Aorta (tissue), 5 donors: ENCODE measurements around the gene FOXL1. TPM values are rescaled to one million over a fixed set of nuclear protein-coding genes. Genes with fewer than 3 reads are reported as not detected.
A peak's percentile ranks its signal among the peaks of the same experiment; 100 is the strongest.

Experiments used
- ATAC-seq: fragments of 200-7000 bp; cut with Tn5 transposase; one replicate; pipeline ENCODE4 v1.9.1; 2022; ENCODE audit warnings: moderate library complexity; ENCODE audit not compliant: low FRiP score
- DNase-seq, 2 donors: peaks; one replicate each; pipeline ENCODE4 v3.0.0-alpha.2; 2020
- H3K27ac ChIP-seq, 2 donors: one replicate each; pipeline ENCODE4 v1.5.1; 2013; ENCODE audit warnings: low read length in 2 of 2, mild to moderate bottlenecking in 2 of 2, moderate library complexity in 2 of 2, control low read depth in 1 of 2, inconsistent platforms in 1 of 2, low read depth in 1 of 2
- H3K27me3 ChIP-seq, 2 donors: one replicate each; pipeline ENCODE4 v1.6.1; 2013; ENCODE audit warnings: control low read depth in 1 of 2, low read length in 1 of 2, mild to moderate bottlenecking in 1 of 2, moderate library complexity in 1 of 2; ENCODE audit not compliant: insufficient read depth in 2 of 2, control insufficient read depth in 1 of 2
- H3K36me3 ChIP-seq, 2 donors: one replicate each; pipeline ENCODE4 v1.6.1; 2013; ENCODE audit warnings: control low read depth in 1 of 2, low read length in 1 of 2, mild to moderate bottlenecking in 1 of 2; ENCODE audit not compliant: insufficient read depth in 2 of 2, control insufficient read depth in 1 of 2
- H3K4me1 ChIP-seq, 2 donors: one replicate each; pipeline ENCODE4 v1.6.1; 2013; ENCODE audit warnings: low read length in 2 of 2, control low read depth in 1 of 2, mild to moderate bottlenecking in 1 of 2, moderate library complexity in 1 of 2; ENCODE audit not compliant: insufficient read depth in 2 of 2, control insufficient read depth in 1 of 2
- H3K4me3 ChIP-seq, 2 donors: one replicate each; pipeline ENCODE4 v1.5.1; 2013; ENCODE audit warnings: low read length in 2 of 2, control low read depth in 1 of 2, mild to moderate bottlenecking in 1 of 2
- H3K9me3 ChIP-seq: one replicate; pipeline ENCODE4 v1.6.1; 2013; ENCODE audit warnings: mild to moderate bottlenecking, low read length; ENCODE audit not compliant: control insufficient read depth
- WGBS, 2 donors: extraction: QIAGEN DNeasy Blood & Tissue Kit; methylation state at CpG; one replicate each; pipeline ENCODE4 v1.1.7; 2013; 5-methylcytosine and 5-hydroxymethylcytosine counted together
- intact Hi-C, 2 donors: fragments of 100-400 bp; cut with DNase I; formaldehyde crosslinking; loops; one replicate each; pipeline versions ENCODE4 v1.14.2 to v1.15.0; 2022
- polyA plus RNA-seq, 2 donors: library from polyadenylated mRNA; stranded (reverse); fragments of 200-250 nt; gene quantifications; one replicate each; pipeline ENCODE4 v1.2.3, GENCODE V29; 2013
- total RNA-seq, 2 donors: library from RNA; stranded (reverse); fragmentation: NEBNext Ultra II Directional; extraction: Animal tissue kit (Norgen Biotek cat#: 25700); gene quantifications; one replicate each; pipeline ENCODE4 v1.2.1, GENCODE V29; 2021
- donor health status: healthy with polysubstance abuse.
- donor health status: Bipolar disorder and iron deficiency.
- donor health status: DM: no; HTN: no; CAD: no.
- donor health status: DM: no; HTN: no; CAD: no.
- donor health status: DM: yes; HTN: yes; CAD: no.

FOXL1 gene
- total and polyA plus RNA-seq, 4 donors, result 4.3 to 34.4 (median 17.9) TPM

DNA sequence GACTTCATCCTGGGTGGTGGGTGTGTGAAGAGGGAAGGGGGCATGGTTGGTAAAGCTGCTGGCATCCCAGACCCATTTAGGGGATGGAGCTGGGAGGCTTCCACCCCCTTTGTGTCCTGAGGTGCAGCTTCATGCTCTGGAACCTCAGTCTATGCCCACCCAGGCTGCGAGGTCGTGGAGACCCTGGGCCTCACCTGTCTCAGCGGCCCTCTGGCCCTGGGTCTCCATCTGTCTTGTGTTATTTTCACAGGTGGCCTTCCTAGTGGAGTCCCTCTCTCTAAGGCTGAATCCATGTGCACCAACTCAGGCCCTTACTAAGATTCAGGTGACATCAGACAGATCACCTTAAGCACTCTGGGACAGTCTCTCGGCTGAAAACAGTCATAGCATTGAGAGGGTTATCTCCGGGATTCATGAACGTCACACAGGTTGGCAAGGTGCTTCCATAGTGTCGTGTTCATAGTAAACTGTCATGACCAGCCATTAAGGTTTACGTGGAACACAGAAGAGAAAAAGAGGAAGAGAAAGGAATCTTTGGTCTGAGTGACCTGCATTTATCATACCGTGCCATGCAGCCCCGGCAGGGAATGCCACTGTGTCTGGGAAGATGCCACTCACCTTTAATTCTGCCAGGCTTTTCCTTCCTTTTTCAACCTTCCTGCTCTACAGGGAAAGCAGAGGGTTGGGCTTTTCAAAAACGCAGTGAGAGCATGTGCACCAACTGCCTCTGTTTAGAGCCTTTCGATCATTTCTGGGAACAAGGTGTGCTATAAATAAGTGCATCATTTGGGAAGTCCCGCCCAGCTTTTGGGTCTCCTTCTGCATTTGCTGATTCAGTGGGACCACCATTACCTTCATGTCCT is 4.5 kb upstream of the FOXL1 start:
- H3K4me1 ChIP-seq, result no peaks in the 10 kb centered on the region
- WGBS, 2 donors, result 14 to 16% methylated on average over 13 of the region's 13 CpGs
- H3K4me3 ChIP-seq, result no peak overlapping the region
- ATAC-seq, result no peak
- DNase-seq, result no peak
- H3K27me3 ChIP-seq, result no peaks in the 10 kb centered on the region
- intact Hi-C loops, result loop anchor here (2.0 to 10.0 kb wide), 4 partner anchors 168 to 487 kb away; no protein-coding TSS in a partner anchor
- no peaks in the 10 kb centered on the region for H3K9me3 ChIP-seq
- H3K36me3 ChIP-seq, result no peaks in the 10 kb centered on the region
- peak overlapping the region; percentile 20 to 90 for H3K27ac ChIP-seq

DNA sequence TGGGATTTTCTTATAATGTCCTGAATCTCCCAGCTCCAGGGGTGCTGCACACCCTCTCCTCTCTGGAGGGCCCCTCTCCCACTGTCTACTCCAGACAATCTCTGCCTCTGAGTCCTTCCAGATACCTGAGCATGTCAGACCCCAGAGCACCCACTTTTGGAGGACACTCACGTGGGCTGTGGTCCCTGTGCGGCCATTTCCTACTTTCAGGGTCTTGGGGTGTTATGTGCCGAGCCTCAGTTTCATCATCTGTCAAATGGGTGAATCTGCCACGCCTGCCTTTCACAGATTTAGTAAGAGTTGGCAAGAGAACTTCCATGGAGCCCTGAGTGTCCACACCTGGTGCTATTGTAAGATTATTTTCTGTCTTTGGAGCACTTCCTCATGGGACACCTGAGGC is 3.7 kb upstream of the FOXL1 start:
- ATAC-seq (no peak), DNase-seq (no peak)
- intact Hi-C loops, result loop anchor here (2.0 to 10.0 kb wide), 10 partner anchors 38 to 553 kb away; no protein-coding TSS in a partner anchor
- Histone ChIP-seq H3K4me3 (no peak overlapping the region), H3K4me1 (no peaks in the 10 kb centered on the region), H3K9me3 (no peaks in the 10 kb centered on the region), H3K27ac (peak overlapping the region; percentile 20 to 90), H3K36me3 (no peaks in the 10 kb centered on the region), H3K27me3 (no peaks in the 10 kb centered on the region)
- WGBS, 2 donors, result 62 to 66% methylated on average over 4 of the region's 4 CpGs

DNA sequence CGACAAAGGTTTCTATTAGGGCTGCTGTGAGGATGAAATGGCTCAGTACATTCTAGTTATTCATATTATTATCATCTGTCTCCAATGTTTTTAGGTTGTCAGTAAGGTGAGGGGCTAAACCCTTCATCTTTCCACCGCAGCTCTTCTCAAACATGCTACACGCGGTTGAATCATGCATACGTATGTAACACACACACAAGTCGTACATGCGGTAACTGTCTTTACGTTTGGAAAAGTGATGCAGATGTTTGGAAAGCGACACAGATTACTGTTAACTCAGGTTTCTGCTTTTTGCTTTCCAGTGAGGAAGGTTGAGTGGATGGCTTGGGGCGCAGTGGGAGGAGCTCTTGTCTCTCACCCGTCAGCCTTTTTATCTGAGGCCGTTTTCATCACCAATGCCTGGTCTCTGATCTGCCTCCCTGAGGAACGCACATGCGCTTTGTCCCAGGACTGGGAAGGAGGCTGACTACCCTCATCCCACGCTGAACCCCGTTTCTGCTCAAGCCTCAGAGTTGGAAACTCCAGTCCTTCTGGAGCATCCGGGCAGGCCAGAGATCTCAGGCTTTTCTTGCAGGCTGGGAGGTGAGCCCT is 3.2 kb upstream of the FOXL1 start:
- ATAC-seq (no peak), DNase-seq (no peak)
- Histone ChIP-seq H3K27ac (peak overlapping the region; percentile 20 to 90), H3K9me3 (no peaks in the 10 kb centered on the region), H3K4me3 (no peak overlapping the region), H3K36me3 (no peaks in the 10 kb centered on the region), H3K4me1 (no peaks in the 10 kb centered on the region), H3K27me3 (no peaks in the 10 kb centered on the region)
- intact Hi-C loops, result loop anchor here (2.0 to 10.0 kb wide), 9 partner anchors 37 to 552 kb away; no protein-coding TSS in a partner anchor
- 31 to 39% methylated on average over 17 of the region's 17 CpGs for WGBS, 2 donors

DNA sequence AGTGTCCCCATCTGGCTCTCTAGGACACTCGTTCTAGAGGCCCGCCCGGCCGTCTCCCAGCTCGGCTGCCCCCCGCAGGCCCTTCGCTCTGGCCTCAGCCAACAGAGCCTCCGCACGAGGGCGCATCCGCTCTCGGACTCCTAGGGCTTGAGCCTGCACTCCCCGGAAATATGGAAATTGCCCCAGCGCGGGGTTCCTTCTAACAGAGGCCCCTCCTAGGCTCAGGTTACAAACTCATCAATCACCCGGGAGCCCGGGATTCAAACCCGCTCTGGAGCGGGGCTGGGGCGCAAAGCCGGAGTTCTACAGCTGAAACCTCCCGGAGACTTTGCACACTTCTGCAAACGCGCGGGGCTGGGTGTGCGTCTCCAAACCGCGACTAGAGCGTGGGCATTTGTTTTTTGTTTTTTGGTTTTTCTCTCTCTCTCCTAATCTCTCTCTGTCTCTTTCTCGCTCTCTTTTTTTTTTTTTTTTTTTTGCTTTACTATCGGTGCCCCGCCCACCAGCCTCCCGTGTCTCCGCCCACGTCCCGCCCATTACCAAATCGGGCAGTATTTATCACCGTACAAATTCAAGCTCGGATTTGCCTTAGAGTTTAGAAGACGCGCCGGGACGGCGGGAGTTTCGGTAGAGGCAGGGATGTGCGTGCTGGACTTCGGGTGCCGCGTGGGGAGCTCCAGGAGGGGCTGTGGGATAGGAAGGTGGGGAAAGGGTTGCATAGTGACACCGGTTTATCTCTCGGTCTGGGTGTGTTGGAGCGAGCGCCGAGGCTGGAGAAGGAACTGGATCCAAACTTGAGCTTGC is 2.4 kb upstream of the FOXL1 start:
- Histone ChIP-seq H3K36me3 (no peaks in the 10 kb centered on the region), H3K27me3 (no peaks in the 10 kb centered on the region), H3K4me3 (peak overlapping the region; percentile 28 to 52), H3K9me3 (no peaks in the 10 kb centered on the region), H3K27ac (peak overlapping the region; percentile 96 to 98), H3K4me1 (no peaks in the 10 kb centered on the region)
- peak; percentile 83 for ATAC-seq
- DNase-seq, result peak; percentile 94 to 96
- 1% methylated on average over 53 to 54 of the region's 54 CpGs for WGBS, 2 donors
- intact Hi-C loops, result loop anchor here (1.0 to 10.0 kb wide), 11 partner anchors 36 to 551 kb away; no protein-coding TSS in a partner anchor

DNA sequence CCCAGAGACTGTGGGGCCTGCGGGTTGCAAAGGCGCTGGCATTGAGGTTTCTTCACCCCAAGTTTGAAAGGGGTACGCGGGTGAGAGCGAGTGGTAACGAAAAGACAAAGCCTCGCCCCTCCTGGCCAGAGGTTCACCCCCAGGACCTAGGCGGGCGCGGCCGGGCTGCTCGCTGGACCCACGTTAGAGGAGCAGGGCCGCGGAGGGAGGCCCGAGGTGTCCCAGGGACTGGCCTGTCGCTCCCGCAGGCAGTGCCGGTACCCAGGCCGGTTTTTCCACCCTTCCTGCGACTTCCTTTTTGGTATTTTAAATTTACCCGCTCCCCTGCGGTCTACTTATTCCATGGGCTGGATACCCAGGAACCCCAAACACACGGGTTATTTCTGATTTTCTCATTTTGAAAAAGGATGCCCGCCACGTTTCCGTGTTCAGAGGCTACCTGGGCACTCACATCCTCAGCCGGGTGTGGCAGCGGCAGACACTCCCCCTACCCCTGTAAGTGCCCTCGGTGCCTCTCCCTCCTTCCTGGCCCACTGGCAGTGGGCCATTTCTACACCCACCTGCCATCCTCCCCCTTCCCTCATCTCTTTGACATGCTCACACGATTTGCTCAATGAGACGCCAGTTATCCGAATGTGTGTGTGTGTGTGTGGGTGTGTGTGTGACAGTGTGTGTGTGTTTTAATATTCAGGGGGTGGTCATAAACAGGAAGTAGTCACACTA is 1.6 kb upstream of the FOXL1 start:
- Histone ChIP-seq H3K9me3 (no peaks in the 10 kb centered on the region), H3K27me3 (no peaks in the 10 kb centered on the region), H3K27ac (peak overlapping the region; percentile 96 to 98), H3K36me3 (no peaks in the 10 kb centered on the region), H3K4me3 (peak overlapping the region; percentile 23 to 52), H3K4me1 (no peaks in the 10 kb centered on the region)
- 1% methylated on average over 33 of the region's 33 CpGs for WGBS, 2 donors
- intact Hi-C loops, result loop anchor here (1.0 to 10.0 kb wide), 10 partner anchors 36 to 551 kb away; no protein-coding TSS in a partner anchor
- DNase-seq (peak in 1 of 2 donors; percentile 78), ATAC-seq (peak; percentile 15)

DNA sequence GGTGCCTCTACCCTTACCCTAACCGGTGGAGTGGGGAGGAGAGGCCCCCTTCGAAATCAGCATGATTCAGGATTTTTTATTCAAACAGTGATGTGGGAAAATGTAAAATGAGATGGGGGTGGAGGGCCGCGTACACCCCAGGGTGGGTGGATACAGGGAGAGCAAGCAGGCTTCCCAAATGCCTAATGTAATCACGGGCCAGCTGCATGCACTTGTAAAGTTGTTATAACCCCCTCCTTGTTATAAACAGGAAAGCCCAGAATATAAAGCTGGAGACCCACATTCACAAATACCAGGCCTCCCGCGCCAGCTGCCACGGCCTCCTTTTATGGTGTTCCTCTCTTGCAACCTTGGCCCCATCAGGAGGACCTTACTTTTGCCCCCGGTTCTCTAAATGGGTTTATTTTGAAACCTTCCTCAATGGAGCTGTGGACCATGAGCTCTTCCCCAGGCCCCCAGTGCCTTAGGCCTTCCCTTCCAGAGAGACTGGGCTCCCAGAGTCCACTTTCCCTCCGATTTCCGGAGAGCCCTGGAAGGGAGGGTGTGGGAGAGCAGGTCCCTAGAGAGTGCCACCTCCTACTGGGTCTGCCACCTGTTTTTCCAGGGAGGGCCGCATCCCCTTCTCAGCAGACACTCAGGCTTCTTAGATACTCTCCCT is 906 bp upstream of the FOXL1 start:
- Histone ChIP-seq H3K4me3 (peak overlapping the region; percentile 23 to 52), H3K27me3 (no peaks in the 10 kb centered on the region), H3K36me3 (no peaks in the 10 kb centered on the region), H3K27ac (peak overlapping the region; percentile 96 to 98), H3K4me1 (no peaks in the 10 kb centered on the region), H3K9me3 (no peaks in the 10 kb centered on the region)
- no peak for ATAC-seq
- intact Hi-C loops, result loop anchor here (2.0 to 10.0 kb wide), 9 partner anchors 35 to 550 kb away; no protein-coding TSS in a partner anchor
- no peak for DNase-seq
- WGBS, 2 donors, result 1 to 5% methylated on average over 12 of the region's 12 CpGs

DNA sequence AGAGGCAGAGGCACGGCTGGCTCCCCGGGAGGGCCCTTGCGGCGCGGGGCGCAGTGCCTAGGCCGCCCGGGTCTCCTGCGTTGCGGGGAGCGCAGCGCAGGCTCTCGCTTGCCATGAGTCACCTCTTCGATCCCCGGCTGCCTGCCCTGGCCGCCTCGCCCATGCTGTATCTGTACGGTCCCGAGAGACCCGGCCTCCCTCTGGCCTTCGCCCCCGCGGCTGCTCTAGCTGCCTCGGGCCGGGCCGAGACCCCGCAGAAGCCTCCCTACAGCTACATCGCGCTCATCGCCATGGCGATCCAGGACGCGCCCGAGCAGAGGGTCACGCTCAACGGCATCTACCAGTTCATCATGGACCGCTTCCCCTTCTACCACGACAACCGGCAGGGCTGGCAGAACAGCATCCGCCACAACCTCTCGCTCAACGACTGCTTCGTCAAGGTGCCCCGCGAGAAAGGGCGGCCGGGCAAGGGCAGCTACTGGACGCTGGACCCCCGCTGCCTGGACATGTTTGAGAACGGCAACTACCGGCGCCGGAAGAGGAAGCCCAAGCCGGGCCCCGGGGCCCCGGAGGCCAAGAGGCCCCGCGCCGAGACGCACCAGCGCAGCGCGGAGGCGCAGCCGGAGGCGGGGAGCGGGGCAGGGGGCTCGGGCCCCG is 390 bp downstream of the FOXL1 start:
- intact Hi-C loops, result loop anchor here (5.0 to 10.0 kb wide), 8 partner anchors 34 to 549 kb away; no protein-coding TSS in a partner anchor
- DNase-seq, result peak; percentile 73 to 88
- peak overlapping the region in 1 of 2 donors; percentile 42 for H3K4me3 ChIP-seq
- peak; percentile 31 for ATAC-seq
- H3K27me3 ChIP-seq, result no peaks in the 10 kb centered on the region
- peaks cover 0 to 3% of the 10 kb centered on the region in 2 donors for H3K4me1 ChIP-seq
- peak overlapping the region; percentile 97 to 98 for H3K27ac ChIP-seq
- H3K9me3 ChIP-seq, result no peaks in the 10 kb centered on the region
- WGBS, 2 donors, result 1 to 7% methylated on average over 69 of the region's 69 CpGs
- no peaks in the 10 kb centered on the region for H3K36me3 ChIP-seq
